HT-29 (cell line): ENCODE measurements around the gene MAP3K5. TPM values are rescaled to one million over a fixed set of nuclear protein-coding genes. Genes with fewer than 3 reads are reported as not detected.
A peak's percentile ranks its signal among the peaks of the same experiment; 100 is the strongest.

ENCODE experiments used
- DNase-seq: peaks from one replicate; pipeline ENCODE4 v3.0.0-alpha.2; 2015; ENCODE audit warnings: low spot score
- total RNA-seq: library from RNA; depleted of rRNA; stranded (reverse); fragments of >200 nt; shearing (Covaris generic); gene quantifications from 2 replicates; pipeline ENCODE4 v1.2.3, GENCODE V29; 2014

The MAP3K5 gene
- total RNA-seq, 1 experiment from 2014 or later = 11.8 TPM

DNA sequence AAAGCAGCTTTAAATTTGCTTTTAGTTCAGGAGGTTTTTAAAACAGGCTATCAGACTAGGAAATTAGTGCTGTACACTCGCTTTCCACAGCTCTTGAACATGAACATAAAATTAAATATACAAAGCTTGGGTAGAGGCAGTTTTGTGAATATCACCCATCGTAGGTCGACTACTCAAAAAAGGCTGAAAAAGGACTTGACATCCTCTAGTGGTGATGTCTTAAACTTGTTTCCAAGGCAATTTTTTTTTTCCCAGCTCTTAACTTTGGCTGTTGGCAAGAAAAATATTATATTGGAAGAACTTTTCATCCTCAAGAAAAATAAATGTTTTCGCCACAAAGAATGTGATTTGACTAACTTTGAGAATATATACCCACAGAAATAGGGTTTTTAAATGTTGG lies 244.9 kb downstream of the MAP3K5 start:
- DNase-seq = peak; percentile 63

DNA sequence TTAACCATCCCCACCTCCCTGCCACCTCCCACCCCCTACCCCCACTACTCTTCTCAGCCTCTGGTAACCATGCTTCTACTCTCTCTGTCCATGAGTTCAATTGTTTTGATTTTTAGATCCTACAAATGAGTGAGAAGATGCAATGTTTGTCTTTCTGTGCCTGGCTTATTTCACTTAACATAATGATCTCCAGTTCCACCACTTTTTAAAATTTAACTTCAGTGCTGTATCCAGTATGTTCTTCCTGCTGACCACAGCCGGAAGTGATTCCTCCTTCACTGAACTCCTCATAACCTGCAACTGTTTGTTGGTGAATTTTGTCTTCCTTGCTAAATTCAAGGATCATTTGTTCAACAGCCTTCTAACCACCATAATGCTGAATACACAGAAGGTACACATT lies 245.9 kb downstream of the MAP3K5 start:
- no peak for DNase-seq

DNA sequence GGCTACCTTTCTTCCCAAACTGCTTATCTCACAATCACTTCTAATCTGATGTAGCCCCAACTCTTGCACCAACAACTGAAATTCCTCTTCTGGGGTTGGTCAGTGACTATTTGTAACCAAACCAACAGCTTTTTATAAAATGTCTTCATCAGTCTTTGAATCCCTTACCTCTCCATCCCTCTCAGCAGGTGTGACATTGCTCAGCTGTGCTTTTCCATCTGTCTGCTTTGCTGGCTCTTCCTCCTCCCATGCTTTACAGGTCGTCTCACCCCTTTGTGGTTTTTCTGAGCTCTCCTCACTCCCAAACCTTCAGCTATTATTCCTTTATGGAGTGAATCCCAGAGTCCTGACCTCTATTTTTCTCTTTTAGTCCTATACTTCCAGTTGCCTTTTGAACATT lies 248.0 kb downstream of the MAP3K5 start:
- DNase-seq = no peak

DNA sequence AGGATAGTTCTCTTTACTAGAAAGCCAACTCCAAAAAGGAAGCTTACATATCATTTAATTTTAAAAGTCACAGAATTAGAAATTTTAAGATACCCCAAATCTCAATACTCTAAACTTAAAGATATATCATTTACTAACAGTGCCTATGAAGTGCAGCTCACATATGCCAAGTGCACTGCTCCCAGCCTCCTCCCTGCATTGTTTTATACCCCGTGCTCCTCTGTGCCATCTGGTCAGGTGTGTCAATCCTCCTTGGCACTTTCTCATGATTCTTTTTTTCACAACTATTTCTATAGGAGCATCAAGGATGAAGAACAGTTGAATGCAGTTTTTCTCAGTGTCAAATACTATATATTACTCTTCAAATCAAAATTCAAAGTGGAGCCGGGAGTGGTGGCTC lies 250.9 kb downstream of the MAP3K5 start:
- no peak for DNase-seq

DNA sequence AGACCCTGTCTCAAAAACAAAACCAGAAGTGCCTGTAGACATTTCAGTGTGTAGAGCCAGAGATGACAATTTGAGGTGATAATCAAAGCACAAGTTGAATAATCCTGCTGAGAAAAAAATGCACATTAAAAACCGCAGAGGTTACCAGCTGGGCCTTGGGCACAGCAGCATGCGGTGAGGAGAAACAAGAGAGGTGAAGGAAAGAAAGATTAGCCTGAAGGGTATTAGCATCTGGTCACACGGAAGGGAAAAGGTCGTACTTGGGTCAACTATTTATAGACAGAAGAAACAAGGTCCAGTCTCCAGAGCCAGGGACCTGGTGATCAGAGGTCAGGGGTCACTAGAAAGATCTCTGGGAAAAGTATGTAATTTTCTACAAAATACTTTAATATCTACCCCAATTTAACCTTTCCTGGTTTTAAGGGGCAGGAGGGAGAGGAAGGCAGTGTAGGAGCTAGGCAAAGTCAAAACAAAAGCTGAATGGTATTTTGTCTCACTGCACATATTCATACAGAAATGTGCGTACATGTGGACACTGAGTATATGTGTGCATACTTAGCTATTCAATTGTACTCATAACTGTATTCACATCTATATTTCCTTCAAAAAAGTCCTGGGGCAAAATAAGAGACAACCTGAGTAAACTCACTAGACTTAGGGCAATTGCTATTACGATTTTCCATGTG lies 252.2 kb downstream of the MAP3K5 start:
- no peak for DNase-seq

DNA sequence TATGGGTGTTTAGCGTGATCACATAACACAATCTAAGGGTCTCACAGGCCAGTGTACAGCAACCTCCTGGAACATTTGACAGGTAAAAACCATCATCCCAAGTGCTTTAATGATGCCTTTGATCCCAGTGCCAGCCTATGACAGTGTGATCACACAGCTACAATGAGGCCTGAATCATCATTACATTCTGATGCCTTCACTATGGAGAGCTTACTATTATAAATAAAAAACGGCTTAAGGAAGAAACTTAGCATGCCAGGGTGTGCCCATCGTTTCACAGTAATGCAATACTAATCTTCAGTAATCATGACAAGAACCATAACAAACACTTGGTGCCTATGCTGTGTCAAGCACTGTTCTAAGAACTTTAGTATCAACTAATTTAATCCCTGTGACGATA lies 253.4 kb downstream of the MAP3K5 start:
- no peak for DNase-seq

DNA sequence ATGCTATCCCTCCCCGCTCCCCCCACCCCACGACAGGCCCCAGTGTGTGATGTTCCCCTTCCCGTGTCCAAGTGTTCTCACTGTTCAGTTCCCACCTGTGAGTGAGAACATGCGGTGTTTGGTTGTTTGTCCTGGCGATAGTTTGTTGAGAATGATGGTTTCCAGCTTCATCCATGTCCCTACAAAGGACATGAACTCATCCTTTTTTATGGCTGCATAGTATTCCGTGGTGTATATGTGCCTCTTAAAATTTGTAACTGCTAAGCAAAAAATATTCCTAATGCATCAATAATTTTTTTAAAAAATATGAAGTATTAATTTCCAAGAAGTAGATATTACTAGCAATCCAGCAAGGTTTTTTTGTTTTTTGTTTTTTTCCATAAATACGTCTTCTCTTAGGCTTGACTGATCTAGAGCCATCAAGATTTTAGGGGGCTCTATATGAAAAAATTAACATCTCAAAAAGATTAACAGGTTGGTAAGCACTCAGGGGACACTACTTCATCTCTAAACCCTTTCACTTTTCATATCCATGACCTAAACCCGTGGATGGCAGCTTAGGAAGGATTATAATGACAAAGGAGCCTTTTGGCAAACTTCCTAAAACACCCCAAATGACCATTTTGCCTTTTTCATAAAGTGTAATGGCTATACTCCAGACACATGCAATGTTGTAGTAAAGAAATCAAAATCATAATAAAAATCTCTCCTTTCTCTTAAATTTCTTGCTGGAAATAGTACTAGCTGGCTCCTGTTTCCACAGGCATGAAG lies 256.2 kb downstream of the MAP3K5 start:
- DNase-seq = no peak

DNA sequence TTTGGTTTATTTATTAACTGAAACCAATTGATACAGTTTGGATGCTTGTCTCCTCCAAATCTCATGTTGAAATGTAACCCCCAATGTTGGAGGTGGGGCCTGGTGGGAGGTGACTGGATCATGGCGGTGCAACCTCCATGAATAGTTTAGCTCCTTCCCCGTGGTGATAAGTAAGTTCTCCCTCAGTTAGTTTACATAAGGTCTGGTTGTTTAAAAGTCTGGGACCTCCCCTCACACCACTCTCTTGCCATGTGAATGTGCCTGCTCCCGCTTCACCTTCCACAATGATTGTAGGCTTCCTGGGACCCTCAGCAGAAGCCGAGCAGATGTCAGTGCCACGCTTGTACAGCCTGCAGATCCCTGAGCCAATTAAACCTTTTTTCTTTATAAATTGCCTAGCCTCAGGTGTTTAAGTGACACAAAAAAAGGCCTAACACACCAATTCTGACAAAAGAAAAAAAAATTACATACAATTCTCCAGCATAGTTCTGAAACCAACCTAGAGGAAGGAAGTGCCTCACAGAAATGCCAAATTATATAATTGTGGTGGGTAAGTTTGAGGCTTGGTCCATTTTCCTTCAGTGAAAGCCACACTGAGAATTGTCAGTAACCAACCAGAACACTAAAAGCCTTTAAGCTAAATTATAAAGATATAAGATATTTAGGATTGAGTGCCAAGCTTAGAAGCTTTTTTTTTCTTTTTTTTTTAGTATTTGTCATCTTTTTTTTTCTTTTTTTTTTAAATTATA lies 257.1 kb downstream of the MAP3K5 start:
- no peak for DNase-seq

DNA sequence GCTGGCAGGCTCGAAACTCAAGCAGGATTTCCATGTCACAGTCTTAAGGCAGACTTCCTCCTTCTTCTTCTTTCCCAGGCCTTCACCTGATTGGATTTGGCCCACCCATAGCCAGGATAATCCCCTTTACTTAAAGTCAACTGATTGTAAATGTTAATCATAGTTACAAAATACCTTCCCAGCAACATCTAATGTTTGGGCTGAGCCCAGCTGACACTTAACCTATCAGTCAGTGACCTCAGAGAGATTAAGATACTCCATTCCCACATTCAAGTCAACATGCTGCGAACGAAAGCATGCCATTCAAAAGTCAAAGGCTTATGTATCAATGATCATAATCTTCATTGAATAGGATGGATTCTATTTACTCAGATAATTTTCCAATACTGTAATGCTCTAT lies 258.0 kb downstream of the MAP3K5 start:
- DNase-seq = no peak

DNA sequence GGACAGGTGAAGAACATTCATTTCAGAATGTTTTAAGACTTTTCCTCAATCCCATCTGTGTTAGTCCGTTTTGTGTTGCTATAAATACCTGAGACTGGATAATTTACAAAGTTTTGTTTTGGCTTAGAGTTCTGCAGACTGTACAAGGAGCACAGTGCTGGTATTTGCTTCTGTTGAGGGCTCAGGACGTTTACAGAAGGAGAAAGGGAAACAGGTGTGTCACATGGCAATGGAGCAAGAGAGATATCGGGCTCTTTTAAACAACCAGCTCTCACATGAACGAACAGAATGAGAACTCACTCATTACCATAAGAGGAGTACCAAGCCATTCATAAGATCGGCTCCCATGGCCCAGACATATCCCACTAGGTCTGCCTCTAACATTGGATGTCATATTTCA lies 258.8 kb downstream of the MAP3K5 start:
- DNase-seq = no peak

DNA sequence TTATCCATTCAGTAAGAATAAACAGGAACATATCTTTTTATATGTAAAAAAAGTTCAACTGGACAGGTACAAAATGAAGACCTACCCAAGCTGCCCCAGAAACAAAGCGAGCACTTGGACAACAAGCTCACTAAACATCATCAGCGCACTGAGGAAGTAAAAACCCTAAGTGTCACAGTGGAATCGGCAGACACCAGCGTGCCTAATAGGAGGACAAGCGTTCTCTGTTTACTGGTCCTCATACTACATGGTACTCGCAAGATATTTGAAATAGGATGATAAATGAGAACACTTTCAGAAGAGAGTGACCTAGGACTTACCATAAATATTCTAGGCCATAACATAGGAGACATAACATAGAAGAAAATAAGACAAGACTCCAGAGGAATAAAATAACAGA lies 260.2 kb downstream of the MAP3K5 start:
- DNase-seq = no peak

DNA sequence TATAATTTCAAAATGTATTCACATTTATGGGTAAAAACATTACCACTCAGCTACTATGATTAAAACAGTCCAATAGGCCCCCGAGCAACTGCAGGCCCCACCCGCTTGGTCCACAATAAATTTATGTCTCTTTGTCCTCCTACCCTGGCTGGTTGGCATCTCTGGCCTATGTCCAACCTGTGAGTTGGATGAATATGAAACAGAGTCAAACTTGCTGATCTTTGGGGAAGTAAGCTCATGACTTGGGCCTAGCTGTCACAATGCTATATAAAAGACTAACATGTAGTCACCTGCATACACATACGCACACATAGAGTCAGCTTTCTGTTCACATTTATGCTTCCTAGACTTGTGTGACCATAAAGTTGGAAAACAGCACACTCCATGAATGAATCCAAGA lies 262.6 kb downstream of the MAP3K5 start:
- no peak for DNase-seq

DNA sequence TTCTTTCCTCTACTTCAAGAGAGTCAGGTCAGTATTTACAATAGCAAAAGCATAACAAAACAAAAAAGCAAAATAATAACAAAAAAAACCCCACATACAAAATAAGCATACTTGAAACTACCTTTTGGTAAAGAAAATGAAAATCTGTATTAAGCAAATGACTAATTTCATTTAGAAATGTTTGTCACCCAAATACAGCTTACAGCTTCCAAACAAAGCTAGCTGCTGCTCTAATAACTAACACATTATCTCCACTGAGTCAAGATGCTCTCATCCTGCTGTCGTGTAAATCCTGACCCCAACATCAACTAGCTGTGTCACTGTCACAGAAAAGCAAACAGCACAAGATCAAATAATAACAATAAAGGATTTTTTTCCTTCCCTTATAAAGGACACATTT lies 263.8 kb downstream of the MAP3K5 start:
- DNase-seq = no peak

DNA sequence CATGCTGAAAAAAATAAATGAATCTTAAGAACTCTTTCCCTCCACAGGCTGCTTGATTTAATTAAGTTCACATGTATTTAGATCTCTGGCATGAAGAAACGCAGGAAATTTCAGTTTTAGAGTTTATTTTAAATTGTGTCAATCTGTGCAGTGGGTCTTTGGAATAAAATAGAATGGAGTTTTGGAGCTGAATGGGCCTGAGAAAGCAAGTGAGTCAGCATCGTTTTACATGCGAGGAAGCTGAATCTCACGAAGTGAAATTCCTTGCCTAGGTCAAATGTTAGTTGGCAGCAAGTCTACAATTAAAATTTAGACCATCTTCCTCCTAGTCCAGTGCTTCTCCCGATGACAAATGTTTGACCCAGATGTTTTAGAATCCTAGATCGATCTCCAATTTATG lies 264.4 kb downstream of the MAP3K5 start:
- no peak for DNase-seq

DNA sequence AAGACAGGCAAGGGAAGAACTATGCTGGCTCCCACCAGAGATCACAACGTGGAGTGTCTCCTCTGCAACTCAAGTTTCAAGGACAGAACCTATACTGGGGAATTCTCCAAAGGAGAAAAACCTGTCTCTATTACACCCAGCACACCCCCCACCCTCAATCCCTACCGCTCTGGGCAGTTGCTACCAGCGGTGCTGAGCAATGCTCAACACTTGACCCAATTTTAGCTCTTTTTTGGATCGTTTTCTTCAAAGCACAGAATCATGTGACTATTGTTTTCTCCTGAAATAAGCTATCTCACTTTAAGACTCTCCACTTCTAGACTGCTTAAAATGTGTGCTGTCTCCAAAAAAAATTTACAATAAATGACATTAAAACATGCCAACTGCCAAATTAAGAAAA lies 265.3 kb downstream of the MAP3K5 start:
- no peak for DNase-seq

DNA sequence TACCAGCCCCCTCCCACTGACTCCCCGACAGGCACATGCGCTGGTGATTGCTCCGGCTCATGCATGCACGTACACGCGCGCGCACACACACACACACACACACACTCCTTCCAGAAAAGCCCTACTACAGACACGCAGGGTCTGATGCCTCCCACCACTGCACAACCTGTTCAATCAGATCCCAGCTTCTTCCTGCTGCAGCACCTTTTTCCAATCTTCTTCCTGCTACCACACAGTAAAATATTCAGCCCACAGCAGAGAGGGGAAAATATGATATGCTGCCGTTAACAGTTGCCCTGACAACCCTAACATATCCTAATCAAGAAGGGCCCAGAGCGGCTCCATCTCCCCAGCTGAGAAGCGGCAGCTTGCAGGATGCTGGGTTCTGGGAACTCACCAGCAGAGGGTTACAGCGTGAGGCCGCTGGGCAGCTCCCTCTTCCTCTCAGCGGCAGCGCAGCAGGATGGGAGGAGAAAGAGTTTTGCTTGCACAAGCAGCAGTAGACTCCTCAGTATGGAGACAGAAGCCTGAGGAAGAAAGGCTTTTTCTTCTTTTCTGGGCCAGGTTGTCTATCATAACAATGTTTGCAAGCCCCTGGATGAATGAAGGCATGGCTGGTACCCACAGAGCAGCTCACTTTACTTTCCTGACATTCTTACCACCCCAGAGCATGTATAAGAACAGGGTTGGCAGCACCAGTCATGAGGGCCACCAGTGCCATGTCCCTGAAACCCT lies 265.9 kb downstream of the MAP3K5 start:
- peak; percentile 53 for DNase-seq

DNA sequence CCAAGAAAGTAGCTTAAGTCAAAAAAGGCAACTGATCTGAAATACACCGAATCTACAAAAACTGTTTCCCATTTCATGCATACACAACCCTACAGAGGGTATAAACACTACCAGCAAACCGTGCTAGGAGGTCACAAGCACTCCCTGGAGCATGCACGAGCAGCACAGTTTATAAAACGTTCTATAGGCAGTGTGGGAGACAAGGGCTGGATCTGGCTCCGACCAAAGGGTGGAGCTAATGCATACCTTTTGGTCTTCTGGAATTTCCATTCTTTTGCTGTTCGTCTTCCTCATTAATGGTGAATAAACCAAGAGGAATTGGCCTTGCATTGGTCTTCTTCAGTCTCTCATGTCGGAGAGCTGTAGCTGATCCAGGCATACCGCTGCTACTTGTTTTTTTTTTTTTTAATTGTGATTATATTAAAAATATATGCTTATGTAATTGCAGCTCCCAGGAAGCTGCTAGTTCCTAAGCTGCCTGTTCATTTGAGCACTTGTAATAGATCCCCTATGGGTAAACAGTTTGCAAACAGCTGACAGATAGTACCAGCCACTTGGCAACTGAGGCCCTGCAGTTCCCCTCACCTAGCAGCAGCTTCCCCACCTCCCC lies 266.6 kb downstream of the MAP3K5 start:
- peak; percentile 61 for DNase-seq

DNA sequence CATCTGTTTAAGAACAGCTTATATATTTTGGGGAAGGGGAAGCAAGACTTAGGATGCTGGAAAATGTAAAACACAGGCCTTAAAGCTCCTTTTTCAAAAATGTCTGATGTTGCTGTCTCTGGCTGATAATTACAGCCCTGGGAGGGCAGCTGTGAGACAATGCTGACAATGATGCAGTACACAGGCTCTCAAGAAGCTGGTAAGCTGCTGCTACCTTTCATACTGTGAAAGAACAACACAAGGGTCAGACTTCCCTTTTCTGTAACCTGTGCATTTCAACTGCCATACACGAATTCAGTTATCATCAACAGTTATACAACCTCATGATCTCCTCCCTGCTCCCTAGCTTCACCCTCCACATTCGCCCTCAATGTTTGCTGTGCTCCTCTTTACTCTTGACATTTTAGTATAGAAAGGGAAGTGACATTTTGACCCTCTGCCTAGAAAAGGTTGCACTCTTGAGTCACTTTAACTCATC lies 267.3 kb downstream of the MAP3K5 start:
- DNase-seq = no peak

DNA sequence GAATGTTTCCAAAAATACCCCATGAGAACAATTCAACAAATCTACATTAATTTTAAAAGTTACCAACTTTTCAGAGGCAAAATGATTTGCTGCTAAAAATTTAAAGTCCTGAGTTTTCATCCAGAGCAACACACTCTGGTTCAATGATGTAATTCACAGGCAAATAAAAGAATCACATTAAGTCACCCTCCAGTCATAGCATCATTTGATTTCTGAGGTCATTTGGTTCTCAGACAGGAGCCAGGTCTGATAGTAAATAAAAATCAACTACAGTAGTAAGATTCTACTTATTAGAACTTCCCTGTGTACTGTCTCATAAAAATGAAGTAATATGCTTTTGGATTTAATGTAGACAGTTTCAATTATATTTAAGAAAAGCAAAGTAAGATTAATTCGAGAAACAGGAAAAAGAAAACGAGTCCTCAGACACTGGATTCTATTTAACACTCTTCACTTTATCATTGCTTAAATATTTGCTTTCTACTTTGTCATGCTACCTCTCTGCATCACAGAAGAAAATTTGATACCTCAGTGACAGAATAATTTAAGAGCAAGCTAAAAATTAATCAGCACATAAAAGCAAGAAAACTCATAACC lies 267.8 kb downstream of the MAP3K5 start:
- no peak for DNase-seq

DNA sequence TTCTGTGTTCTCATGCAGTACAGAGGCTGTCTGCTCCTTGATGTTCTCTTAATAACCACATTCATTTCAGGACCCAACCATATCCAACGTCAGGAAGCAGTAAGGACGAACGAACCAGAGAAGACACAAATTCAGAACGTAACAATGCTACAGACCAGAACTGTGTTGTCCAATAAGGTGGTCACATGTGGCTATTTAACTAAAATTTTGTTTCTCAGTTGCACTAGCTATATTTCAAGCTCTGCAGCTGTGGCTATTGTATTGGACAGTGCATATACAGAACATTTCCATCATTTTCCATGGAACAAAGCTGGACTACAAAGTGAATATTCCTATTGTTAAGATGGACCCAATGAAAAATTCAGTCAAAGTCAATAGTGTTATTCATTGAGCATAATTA lies 269.1 kb downstream of the MAP3K5 start:
- DNase-seq = no peak

DNA sequence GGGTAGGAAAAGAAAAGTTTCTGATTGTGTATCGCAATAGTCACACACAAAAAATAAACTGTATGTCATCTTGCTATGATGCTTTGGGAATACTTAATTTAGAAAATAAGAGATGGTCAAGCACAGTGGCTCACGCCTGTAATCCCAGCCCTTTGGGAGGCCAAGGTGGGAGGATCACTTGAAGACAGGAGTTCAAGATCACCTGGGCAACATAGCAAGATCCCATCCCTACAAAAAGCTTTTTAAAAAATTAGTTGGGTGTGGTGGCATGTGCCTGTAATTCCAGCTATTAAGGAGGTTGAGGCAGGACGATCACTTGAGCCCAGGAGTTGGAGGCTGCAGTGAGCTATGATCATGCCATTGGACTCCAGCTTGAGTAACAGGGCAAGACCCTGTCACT lies 269.6 kb downstream of the MAP3K5 start:
- DNase-seq = no peak
